ENCODE results near the gene EFCC1.

DNA sequence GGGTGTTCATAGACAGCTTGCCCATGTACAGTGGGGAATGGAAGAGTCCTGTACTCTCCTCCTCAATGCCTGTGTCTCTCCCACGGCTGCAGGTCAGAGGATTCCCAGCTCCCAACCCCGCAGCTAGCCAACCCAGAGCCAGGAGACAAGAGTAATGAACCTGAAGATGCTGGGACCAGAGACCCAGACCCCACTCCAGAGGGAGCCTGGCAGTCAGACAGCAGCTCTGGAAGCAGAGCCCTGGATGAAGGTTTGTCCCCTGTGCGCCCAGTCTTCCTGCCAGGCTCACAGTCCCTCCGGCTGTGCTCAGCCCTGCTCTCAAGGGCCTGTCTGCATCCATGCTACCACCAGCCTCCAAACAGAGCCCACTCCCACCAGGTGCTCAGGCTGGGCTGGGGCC is 29.5 kb downstream of the EFCC1 start:
- TF ChIP-seq POLR2A (IDR thresholded peaks at IDR 0.05) (no peak), POLR2AphosphoS5 (IDR thresholded peaks at IDR 0.05) (no peak), CTCF (IDR thresholded peaks at IDR 0.05) (no peak), EP300 (IDR thresholded peaks at IDR 0.05) (no peak)

All from gastroesophageal sphincter (tissue), 3 donors.